GM12891 (cell line): ENCODE results near the gene AK4.

ENCODE experiments used
- DNase-seq: peaks from one replicate; pipeline ENCODE4 v3.0.0; 2011; ENCODE audit warnings: low spot score; ENCODE audit not compliant: insufficient read length
- FAIRE-seq: peaks from 2 replicates; lab custom pipeline; 2011; peaks lifted over from hg19 to GRCh38; lab: Jason Lieb, UNC
- PAX5 ChIP-seq: IDR thresholded peaks from 2 replicates; pipeline ENCODE4 v1.6.1; 2011; ENCODE audit warnings: low read length, moderate library complexity, mild to moderate bottlenecking; ENCODE audit not compliant: insufficient read depth, severe bottlenecking
- POLR2A ChIP-seq: IDR thresholded peaks from 2 replicates; pipeline ENCODE4 v1.6.1; 2011; ENCODE audit warnings: low read depth, low read length, control low read depth
- POLR2AphosphoS5 ChIP-seq: IDR thresholded peaks from 2 replicates; pipeline ENCODE4 v1.6.1; 2011; ENCODE audit warnings: low read depth, low read length, control low read depth
- POU2F2 ChIP-seq: IDR thresholded peaks from 2 replicates; pipeline ENCODE4 v1.6.1; 2011; ENCODE audit warnings: low read depth, mild to moderate bottlenecking, control low read depth, low read length, moderate library complexity
- SPI1 ChIP-seq: IDR thresholded peaks from 2 replicates; pipeline ENCODE4 v1.6.1; 2011; ENCODE audit warnings: low read depth, low read length, control low read depth
- TAF1 ChIP-seq: IDR thresholded peaks from 2 replicates; pipeline ENCODE4 v1.6.1; 2011; ENCODE audit warnings: low read depth, low read length, control low read depth

AK4 gene

DNA sequence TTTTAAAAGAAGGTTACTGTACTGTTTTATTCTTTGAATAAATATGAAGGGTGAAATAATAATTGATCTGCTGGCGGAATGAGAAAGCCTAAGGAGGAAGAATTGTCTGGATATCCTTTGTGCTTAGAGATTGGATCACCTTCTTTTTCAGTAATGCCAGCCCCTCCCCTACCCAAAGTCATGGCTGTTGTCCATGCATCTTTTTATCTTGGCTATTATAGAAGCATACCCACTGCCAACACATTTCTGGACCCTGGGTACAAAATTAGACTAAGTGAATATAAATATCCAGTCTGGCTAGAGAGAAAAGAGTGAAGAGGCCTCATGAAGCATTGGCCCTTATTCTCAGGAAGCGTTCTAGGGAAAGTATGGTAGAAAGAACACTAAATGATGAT lies 28.1 kb downstream of the AK4 start:
- FAIRE-seq = no peak
- no peak for DNase-seq
- TF ChIP-seq POU2F2 = no peak
- TF ChIP-seq PAX5 = no peak
- no peak for TF ChIP-seq POLR2A
- no peak for TF ChIP-seq SPI1

DNA sequence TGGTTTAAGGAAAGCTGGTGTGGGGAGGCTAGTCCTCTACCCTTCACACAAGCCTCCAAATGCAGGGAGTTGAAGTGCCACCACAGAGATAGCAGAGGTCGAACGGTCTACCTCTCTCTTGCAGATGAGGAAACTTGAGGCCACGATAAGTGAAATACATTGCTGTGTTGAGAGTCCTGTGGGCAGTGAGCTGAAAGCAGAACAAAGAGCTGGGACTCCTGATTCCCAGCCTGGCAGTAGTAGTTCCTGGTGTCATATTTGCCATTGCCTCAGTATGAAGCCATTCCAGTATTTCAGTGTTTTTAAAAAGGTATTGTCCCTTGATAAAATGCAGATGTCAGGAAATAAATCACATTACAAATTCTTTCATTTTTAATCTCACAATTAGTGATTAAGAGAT lies 28.6 kb downstream of the AK4 start:
- FAIRE-seq (no peak), DNase-seq (no peak)
- TF ChIP-seq TAF1 (no peak), SPI1 (no peak), PAX5 (no peak), POU2F2 (no peak), POLR2A (no peak), POLR2AphosphoS5 (no peak)

DNA sequence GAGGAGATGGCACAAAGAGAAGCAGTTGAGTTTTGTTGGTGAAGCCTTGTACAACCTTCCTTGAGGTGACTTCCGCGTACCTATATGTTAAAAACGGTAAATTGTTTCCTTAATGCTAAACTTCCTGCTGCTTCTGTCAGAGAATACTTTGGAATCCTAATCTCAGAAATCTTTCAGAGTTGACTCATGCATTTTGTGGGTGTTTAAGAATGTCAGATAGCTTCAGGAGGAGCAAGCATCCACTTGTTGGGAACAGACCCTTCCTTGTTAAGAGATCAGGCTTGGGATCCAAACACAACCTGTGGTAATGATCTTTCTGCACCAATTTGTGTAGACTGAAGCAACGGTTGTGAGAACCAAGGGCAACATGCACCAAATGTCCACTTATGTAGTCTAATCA lies 29.5 kb downstream of the AK4 start:
- TF ChIP-seq TAF1 (no peak), POU2F2 (no peak), POLR2A (no peak), PAX5 (no peak), SPI1 (no peak), POLR2AphosphoS5 (no peak)
- DNase-seq = no peak
- peak; percentile 9 for FAIRE-seq

DNA sequence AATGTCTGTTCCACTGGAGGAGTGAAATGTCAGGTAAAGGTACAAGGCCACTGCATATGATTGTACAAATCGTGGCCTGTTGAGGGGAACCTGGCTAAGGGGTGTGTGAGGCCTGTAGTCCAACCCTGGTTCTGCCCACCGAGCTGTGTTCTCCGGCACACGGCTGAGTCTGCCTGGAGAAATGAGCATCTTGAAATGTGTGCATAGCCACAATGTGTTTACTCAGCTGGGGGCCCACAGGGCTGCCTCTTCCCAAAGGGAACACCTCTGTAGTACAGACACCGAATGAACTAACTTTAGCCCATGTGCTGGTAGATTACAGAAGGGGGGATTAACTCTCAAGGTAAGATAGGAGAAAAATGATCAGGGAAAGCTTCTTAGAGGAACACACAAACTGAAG lies 30.2 kb downstream of the AK4 start:
- FAIRE-seq (no peak), DNase-seq (no peak)
- no peak for TF ChIP-seq PAX5
- TF ChIP-seq POLR2AphosphoS5 = no peak
- no peak for TF ChIP-seq TAF1
- TF ChIP-seq SPI1 = no peak
- no peak for TF ChIP-seq POLR2A
- TF ChIP-seq POU2F2 = no peak

DNA sequence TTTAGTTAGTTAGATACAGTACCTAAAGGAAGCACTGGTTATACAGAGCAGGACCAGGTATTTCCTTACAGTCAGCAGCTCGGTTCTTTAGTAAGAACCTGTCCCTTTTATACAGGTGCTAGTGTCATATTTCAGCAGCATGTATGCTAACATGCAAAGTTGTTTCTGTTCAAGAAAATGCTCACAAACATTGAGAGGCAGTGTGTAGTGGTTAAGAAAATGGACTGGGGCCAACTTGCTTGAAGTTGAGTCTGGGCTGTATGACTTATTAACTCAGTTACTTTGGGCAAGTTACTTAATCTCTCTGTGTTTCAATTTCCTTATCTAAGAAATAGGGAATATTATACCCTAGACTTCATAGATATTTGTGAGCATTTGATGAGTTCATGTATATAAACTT lies 31.1 kb downstream of the AK4 start:
- TF ChIP-seq POLR2AphosphoS5 (no peak), POLR2A (no peak), POU2F2 (no peak)
- DNase-seq = no peak
- no peak for FAIRE-seq

DNA sequence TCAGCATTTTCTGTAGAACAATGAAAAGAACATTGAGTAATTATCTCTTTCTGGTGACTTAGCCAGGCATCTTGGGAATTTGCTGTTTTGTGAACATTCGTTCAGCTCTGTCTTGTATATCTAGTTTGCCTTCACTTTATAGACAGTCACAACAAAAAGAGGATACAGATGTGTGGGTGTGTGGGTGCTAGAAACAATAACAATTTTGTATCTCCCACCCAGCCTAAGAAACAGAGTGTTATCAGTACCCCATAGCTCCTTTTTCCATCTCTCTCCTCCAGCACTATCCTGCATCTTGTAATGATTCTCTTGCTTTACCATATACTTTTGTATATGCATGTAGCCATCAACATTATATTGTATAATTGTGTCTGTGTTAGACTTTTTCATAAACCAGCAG lies 33.0 kb downstream of the AK4 start:
- DNase-seq = no peak
- no peak for FAIRE-seq
- TF ChIP-seq POU2F2 (no peak), TAF1 (no peak), POLR2AphosphoS5 (no peak), POLR2A (no peak), PAX5 (no peak), SPI1 (no peak)

DNA sequence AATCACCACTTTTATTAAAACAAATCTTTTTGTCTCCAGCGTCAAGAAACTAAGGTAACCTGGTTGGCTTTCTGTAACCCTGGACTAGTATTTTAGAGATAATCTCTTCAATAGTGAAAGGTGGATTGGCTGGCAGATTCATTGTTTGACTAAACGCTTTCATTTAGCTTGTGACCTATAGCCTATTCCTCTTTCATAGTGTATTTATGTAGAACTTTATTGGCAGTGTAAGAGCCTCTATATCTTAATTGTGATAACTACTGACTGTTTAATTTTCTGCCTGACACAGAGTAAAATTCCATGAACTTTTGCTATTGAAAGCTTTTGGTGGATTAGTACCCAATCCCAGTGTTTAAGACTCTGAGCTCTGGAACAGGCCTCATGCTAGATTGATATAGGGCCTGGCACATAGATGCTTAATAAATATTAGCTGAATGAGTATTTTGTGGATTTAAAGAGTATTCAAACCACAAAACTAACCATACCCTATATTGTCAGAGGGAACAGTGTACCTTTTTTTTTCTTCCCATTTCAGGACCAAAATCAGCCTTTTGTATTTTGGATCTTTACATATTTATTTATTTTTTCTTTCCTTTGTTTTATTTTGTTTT lies 34.8 kb downstream of the AK4 start:
- DNase-seq (no peak), FAIRE-seq (no peak)
- TF ChIP-seq POLR2A = no peak
- TF ChIP-seq POLR2AphosphoS5 = no peak
- no peak for TF ChIP-seq PAX5
- no peak for TF ChIP-seq SPI1
- no peak for TF ChIP-seq TAF1
- no peak for TF ChIP-seq POU2F2

DNA sequence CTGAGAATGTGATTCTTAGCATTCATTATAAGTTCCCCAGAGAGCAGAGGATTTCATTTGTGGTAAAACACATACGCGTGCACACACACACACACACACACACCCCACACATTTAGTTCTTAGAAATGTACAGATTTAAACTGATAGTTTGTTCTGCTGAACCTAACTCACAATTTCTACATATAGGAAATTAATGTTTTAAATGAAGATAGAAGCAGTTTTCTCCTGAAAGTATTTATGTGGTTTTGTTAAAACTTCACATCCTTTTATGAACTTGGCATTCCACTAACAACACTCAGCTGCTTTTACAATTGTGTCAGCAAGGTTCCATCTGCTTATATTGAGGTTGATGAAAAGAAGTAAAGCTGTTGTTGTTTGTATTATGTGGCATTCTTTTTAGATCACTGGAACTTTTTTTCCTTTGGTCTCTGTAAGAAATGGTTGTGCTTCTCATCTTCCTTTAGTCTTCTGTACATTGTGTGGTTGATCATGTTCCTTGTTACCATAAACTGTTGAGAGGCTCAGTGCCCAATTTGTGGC lies 41.6 kb downstream of the AK4 start:
- FAIRE-seq = no peak
- TF ChIP-seq PAX5 = no peak
- TF ChIP-seq TAF1 = no peak
- no peak for TF ChIP-seq POLR2A
- TF ChIP-seq POU2F2 = no peak
- TF ChIP-seq SPI1 = no peak
- TF ChIP-seq POLR2AphosphoS5 = no peak
- no peak for DNase-seq

DNA sequence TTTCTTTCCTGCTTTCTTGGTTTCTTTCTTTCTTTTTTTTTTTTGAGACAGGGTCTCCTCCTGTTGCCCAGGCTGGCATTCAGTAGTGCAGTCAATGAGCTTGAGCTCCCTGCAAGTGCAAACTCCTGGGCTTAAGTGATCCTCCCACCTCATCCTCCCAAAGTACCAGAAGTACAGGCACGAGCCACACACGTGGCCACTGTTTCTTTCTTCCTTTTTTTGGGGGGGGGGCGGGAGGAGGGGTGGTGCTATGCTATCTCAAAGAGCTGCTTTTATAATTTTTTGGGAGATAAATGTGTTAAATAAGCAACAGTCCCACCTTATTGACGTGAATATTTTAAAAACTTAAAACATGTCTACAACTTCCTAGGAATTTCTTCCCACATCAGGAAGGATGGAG lies 42.2 kb downstream of the AK4 start:
- TF ChIP-seq POLR2A (no peak), TAF1 (no peak), POLR2AphosphoS5 (no peak), SPI1 (no peak), POU2F2 (no peak)
- no peak for FAIRE-seq

DNA sequence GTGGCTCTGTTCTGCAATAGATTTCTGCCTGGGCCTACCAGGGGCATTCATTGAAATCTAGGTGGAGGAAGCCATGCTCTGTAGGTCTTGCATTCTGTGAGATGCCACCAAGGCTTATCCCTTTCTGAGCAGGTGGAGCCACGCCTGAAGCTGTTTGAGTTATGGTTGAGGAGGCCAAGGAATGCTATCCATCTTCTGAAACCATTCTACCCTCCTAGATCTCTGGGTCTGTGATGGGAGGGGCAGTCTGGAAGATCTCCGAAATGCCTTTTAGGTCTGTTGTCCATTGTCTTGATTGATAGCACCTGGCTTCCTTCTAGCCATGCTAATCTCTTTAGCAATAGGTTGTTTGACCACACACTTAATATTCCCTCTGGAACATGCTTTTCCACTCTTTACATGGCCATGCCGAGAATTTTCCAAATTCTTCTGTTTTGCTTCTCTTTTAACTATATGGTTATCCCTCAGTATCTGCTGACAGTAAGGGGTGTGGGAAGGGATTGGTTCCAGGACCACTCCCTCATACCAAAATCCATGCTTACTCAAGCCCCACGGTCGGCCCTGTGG lies 45.2 kb downstream of the AK4 start:
- no peak for DNase-seq
- FAIRE-seq = no peak
- TF ChIP-seq PAX5 (no peak), POLR2A (no peak), POU2F2 (no peak), TAF1 (no peak), POLR2AphosphoS5 (no peak), SPI1 (no peak)

More for the DNA sequence above, 42.2 kb downstream of the AK4 start:
- no peak for DNase-seq
